Ramos (cell line): ENCODE data around the gene PPEF1.
"Not testable (repeated sequence)": the region's sequence is repeated elsewhere in the genome, so short reads cannot be mapped to it uniquely, and the experiment has no call there.

ENCODE experiments used
- in situ Hi-C: fragments of 300-500 bp; cut with MboI; formaldehyde crosslinking; loops from one replicate; pipeline ENCODE4 v1.14.3; 2022; ENCODE audit warnings: low sequenced_read_pairs; ENCODE audit not compliant: unreplicated experiment

PPEF1 gene

DNA sequence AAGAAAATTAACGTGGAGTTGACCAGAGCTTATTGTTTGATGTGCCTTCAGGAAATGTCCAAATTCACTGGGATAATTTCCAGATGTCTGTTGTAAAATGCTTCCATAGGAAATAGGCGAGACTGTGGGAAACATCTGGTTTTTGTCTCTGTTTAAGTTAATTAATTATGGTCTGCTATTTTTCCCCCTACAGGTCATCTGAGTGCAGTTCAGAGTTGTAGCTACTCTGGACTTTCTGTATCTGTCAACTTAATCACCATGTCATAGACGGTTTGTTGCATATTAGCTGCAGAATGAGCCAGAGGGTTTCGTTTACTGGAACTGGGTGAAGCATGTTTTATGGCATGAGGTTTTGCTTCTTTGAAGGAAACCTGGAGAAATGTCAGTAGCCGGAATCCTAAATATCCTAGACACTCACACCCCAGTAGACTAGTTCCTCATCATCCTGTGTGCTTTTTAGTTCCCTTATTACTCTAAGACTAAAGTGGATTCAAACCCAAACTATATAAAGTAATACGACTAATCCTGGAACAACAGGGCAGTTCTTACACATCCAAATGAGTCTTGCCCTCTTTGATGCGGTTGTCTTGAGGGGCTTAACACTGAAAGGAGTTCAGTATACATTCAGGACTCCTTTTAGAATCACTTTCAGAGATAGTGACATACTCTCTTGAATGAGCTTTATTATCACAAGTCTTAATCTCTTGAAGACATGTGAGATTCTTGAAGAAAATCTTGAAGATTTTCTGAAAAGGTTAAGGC, 62.5 kb downstream of the PPEF1 start:
- in situ Hi-C loops = no loop called here

DNA sequence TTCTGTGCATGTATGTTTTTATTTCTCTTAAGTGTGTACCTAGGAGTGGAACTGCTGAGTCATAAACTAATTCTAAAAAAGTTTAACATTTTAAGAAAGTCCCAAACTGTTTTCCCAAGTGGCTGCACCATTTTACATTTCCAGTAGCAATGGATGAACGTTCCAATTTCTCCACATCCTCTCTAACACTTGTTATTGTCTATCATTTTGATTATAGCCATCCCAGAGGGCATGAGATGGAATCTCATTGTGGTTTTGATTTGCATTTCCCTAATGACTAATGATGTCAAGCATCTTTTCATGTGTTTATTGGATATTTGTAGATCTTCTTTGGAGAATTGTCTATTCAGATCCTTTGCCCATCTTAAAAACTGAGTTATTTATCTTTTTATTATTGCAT, 82.5 kb downstream of the PPEF1 start:
- in situ Hi-C loops = no loop called here

DNA sequence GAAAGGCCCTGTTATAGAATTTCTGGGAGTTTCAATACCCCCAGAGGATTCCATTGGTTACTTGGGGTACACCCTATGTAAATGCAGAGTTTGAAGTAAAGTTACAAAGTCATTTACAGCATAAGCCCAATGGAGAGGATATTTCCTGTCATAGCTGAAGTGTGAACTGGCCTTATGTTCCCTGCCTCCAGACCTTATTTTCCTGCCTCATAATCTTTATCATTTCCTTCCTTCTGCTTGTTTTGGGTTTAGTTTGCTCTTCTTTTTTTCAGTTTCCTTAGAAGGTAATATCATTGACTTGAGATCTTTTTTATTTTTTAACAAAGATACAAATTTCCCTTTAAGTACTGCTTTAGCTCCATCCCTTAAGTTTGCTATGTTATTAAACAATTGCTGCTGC, 85.4 kb downstream of the PPEF1 start:
- in situ Hi-C loops = no loop called here

DNA sequence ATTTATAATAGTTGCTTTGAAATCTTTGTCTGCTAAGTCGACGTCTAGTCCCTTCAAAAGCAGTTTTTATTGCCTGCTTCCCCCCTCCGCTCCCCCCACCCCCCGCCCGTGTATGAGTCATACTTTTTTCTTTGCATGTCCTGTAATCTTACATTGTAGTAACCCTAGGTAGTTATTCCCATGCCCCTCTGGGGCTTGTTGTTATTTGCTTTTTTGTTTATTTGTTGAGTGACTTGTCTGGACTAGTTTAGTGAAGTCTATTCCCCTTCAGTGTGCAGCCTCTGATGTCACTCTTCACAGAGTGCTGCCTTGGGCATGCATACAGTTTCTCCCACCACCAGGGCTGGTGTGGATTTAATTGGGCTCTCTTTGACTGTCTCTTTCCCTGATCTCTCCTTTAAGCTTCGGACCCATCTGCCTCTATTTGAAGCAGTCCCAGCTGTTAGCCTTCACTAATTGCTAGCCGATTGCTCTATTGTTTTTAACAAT, 86.2 kb downstream of the PPEF1 start:
- in situ Hi-C loops = no loop called here

DNA sequence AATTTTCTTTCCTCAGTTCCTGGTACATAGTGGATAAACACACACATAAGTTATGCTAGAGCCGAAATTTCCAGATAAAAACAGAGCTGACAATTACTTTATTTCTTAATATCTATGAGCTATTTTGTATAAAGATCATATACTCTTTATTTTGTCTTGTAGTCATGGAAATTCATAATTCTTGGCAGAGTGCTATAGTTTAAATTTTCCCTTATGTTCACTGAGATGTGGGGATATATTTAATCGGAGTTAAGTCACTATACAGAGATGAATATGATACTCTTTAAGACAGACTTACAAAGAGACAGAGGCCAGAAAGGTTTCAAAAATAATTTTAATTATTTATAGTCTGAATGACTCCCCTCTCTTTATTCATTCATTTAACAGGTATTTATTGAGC, 89.7 kb downstream of the PPEF1 start:
- in situ Hi-C loops = no loop called here

DNA sequence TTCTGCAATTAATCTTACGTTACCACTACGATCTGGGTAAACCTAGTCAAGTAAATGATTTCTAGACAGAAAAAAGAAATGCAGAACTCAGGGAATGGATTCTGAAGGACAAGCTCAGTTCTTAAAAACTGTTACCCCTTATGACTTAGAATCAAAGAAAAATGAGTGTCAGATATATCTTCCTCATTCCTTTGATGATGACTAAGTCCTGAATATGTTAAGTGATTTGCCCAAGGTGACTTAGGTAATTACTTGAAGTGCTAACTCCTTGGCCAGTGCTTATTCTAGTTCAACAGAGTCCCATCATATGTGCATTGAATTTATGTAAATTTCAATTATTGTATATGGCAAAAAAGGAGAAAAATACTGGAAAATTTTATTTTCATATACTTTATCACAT, 92.5 kb downstream of the PPEF1 start:
- in situ Hi-C loops = no loop called here

DNA sequence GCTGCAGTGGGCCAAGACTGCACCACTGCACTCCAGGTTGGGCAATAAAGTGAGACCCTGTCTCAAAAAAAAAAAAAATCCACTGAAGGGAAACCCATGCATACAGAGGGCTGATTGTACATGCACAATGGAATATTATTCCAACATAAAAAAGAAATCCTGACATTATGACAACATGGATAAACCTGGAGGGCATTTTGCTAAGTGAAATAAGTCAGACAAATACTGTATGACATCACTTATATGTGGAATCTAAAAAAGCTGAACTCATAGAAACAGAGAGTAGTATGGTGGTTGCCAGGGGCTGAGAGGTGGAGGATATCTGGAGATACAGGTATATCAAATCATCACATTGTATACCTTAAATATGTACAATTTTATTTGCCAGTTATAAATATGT, 102.2 kb downstream of the PPEF1 start:
- in situ Hi-C loops = no loop called here

DNA sequence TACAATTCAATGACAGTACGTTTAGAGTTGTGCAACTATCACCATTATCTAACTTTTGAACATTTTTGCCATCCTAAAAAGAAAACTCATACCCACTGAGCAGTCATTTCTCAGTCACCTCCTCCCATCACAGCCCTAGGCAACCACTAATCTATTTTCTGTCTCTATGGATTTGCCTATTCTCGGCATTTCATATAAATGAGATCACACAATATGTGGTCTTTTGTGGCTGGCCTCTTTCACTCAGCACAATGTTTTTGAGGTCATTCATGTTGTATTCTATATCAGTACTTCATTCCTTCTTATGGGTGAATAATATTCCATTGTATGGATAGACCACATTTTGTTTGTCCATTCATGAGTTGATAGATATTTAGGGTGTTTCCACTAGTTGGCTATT, 103.0 kb downstream of the PPEF1 start:
- in situ Hi-C loops = no loop called here

DNA sequence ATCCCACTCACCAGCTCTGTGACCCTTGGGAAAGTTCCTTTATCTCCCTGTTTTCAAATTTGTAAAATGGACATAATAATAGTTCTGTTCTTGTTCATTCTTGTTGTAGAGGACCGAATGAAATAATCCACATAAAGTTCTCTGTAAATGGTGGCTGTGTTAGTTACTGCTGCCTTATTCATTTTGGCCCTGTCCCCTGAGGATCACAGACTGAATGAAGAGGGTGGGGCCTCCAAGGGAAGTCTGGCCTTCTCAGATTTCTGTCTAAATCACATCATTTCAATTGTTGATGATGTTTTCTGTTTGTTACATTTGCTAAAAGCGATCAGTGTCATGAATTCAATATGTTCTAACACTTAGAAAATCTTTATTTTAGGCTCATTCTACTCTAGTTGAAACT, 117.9 kb downstream of the PPEF1 start:
- in situ Hi-C loops = no loop called here

DNA sequence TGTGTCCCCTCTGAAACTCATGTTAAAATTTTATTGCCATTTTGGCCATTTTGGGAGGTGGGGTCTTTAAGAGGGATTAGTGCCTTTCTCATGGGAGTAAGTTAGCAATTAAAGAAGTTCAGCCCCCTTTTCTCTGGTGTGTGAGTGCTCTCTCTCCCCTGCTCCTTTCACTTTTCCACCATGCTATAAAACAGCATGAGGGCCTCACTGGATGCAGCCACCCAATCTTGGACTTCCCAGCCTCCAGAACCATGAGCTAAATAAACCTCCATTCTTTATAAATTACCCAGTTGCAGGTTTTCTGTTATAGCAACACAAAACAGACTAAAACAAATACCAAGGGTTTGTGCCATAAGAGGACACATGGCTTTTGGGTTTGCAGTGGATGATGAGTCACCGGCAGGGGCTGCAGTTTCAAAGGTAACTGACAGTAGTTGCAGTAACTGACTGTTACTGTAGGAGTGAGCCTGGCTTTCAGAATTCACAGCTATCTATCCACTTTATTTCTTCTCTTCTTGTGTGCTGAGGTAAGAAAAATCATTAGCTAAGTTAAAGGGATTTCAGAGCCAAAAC, 121.5 kb downstream of the PPEF1 start:
- in situ Hi-C loops = no loop called here

DNA sequence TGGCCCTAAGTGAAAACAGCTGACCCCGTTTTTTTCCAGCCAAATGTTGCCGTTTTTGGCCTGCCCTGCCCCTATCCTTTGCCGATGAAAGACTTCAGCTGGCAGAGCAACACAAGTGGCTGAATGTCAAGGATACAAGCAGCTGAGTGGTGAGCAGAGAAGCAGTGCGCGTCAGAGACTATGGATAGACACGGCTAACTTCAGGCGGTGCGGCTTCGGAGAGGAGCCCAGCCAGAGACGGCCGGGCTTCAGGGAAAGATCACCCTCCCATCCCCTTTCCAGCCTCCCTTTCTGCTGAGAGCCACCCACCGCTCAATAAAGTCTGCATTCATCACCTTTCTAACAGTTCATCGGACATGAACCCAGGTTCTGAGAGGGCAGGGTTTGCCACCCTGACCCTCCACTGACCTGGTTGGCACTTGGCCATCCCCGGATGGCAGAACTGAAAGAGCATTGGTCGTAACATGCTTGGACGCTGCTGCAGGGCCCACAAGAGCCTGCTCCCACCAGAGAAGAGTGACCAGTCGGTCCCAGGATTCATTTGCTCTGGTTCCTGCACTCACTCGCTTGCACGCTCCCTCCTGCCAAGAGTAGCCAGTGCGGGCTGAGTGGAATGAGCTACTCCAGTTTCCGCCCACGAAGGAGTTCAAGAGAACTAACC, 125.8 kb downstream of the PPEF1 start:
- in situ Hi-C loops = no loop called here

DNA sequence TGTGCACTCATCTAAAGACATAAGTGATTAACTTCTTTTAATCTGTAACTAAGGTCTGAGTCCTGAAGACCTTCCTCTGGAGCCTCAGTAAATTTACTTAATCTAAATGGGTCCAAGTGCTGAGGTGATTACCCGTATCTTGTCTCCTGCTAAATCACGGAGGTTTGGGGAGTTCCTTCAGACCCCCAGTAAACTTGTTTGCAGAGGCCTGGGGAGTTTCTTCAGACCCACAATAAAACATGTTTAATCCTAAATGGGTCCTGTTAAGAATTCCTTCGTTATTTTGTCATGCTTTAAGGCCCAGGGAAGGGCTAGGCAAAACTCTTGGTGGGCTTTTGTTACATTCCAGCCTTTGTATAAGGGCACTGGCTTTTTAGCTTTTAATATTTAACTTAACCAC, 140.5 kb downstream of the PPEF1 start:
- in situ Hi-C loops = not testable (repeated sequence)

DNA sequence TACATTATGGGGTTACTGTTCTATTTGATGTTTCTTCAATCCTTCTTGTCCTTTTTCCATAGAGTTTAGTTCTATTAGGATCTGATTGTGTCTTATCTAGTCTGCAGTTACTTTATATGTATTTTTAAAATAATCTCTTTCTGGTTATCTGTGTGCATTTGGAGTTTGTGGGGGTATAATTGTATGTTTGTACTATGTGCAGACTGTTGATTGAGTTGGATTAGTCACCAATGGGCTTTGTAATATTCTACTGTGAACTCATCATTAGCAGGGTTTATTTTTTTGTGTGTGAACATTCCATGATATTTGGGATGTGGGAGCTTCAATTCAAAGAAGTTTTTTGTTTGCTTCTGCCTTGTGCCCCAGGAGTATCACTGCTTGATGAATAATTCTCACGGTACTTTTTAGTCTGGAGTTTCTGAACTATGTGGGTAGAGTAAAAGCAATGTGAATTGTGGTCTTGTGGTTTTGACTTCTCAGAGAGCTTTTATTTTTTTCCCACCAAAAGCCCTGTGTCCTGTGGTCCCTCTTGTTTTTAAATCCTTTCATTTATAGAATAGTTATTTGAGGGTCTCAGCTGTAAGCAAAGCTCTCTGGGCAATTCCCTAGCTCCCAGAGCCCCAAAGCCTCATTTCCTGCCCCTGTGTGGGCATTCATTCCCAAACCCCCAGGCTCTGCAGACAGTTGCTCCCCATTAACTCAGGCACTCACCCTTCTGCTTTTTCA, 148.6 kb downstream of the PPEF1 start:
- in situ Hi-C loops = no loop called here

DNA sequence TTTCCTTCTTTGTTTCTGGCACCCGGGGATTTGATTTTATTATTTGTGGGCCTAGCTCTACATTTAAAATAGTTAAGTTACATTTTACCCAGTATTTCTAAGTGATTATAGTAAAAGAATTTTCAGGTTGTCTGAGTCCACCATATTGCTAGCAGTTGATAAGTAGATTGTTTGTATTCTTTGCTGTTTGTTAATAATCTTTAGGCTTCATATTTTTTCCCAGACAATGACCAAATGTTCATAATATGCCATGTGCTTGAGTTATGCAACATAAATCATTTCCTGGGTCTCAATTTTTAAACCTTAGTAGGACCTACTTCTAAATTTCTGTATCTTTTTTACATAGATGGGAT, 149.2 kb downstream of the PPEF1 start:
- in situ Hi-C loops = no loop called here

DNA sequence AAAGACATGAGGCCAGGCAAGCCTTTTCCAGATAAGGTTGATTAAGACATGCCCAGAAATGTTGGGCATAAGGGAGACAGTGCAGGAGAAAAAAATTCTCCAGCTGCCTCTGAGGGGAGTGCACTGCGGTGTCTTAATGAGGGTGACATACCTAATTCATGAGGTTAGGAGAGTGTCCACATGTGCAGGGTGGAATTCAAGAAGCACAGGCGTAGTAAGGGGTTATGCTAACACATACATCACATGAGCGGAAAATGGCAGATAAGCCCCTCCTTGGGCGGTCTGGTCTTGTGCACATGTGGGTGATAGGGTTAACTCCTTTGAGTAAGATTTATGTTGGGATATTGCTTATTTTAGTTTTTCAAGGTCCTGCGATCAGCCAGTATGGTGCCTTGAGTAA, 154.1 kb downstream of the PPEF1 start:
- in situ Hi-C loops = no loop called here

DNA sequence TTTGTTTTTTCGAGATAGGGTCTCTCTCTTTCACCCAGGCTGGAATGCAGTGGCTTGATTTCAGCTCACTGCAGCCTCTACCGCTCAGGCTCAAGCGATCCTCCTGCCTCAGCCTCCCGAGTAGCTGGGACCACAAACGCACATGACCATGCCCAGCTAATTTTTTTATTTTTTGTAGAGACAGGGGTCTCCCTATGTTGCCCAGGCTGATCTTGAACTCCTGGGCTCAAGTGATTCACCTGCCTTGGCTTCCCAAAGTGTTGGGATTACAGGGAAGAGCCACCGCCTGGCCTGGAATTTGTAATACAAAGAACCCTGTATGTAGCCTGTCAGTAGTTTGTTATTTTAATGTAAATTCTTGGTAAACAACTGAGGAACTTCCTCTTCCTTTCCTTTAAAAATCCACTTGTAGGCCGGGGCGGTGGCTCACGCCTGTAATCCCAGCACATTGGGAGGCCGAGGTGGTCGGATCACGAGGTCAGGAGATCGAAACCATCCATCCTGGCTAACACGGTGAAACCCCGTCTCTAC, 157.0 kb downstream of the PPEF1 start:
- in situ Hi-C loops = no loop called here

DNA sequence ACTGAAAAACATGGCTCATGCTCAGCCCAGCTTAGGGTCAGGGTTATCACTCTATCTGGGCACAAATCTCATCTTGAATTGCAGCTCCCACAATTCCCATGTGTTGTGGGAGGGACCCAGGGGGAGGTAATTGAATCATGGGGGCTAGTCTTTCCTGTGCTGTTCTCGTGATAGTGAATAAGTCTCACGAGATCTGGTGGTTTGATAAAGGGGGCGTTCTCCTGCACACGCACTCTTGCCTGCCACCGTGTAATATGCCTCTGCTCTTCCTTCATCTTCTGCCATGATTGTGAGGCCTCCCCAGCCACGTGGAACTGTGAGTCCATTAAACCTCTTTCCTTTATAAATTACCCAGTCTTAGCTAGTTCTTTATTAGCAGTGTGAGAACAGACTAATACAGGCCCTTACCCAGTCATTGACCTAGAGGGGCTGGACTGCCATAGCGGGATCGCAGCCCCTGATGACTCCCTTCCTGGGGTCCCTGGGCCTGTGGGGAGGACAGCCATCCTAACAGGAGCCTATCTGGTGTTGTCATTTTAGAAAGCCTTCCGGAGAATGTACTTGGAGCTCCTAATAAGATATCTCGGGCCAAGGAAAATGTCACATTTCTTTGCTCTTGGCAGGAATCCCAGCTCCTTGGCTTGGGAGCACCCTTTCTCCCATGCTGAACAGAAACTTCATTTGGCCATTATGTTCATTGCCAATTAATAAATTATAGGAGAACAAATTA, 163.9 kb downstream of the PPEF1 start:
- in situ Hi-C loops = no loop called here

DNA sequence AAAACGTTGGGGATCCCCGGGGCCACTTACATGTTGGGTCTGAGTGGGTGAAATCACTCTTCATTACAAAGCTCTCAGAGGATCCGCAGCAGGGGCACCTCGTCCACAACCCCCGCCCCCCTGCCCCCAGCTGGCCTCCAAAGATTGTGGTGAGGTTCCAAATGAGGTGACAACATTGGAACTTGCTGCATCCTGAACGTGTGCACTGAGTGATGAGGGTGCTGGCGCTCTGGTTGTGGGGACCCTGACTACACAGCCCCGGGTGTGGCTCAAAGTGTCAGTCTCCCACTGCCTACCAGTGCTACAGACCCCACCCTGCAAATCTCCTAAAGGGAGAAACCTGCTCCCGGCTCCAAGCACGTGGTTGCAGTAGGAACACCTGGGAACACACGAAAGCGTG, 164.5 kb downstream of the PPEF1 start:
- in situ Hi-C loops = no loop called here

DNA sequence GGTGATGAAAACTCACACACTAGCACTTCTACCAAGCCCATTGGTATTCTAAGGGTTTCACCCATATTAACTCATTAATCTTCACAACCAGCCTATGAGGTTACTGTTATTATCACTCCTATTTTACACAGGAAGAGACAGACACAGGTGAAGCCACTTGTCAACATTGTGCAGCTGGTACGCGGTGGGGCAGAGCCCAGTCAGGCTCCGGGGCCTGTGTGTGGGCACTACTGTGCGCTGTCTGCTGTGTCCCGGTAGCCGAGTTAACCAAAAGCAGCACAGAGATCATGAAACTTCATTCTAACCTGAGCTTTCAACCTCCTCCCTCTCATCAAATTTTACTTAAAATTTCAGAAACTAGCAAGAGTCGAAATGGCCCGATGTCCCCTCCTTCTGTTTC, 165.2 kb downstream of the PPEF1 start:
- in situ Hi-C loops = no loop called here

DNA sequence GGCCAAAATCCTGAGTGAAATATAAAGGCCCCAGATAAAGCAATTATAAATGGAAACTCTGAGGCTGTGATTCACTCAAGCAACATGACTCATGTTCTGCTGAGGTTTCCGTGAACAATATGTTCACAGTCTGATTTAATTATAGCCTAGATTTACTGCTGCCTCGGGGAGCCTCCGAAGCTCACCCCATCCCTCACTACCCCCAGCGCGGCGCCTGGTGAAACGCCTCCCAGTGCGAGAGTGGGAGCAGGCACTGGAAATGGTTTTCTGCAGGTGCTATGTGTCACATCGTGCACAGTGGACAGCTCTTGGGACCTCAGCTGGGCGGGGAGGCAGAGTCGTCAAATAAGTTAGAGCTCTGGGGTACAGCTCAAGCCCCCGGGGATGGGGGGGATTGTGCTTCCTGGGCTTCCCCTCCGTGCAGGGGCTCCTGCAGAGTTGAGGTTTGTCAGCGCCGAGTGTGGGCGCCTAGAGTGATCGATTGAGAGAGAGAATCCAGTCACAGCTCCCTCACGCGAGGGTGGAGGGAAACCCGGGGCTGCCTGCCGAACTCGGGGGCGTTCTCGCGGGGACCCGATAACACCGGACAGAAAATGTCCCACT, 165.8 kb downstream of the PPEF1 start:
- in situ Hi-C loops = no loop called here
